SK-N-SH (cell line): ENCODE measurements around the gene GGPS1. TPM values are rescaled to one million over a fixed set of nuclear protein-coding genes. Genes with fewer than 3 reads are reported as not detected.

ENCODE experiments used
- CTCF ChIA-PET: fragments of 300-600, 350-600 bp; formaldehyde crosslinking; extraction: SDS; loops from one replicate; lab custom pipeline; 2021; lab: Yijun Ruan, JAX
- POLR2A ChIA-PET: fragments of 350-600 bp; sonication (Branson Sonifier 250); formaldehyde crosslinking; extraction: SDS; loops from one replicate; lab custom pipeline; 2020; ENCODE audit warnings: antibody characterized with exemption, inconsistent platforms; lab: Yijun Ruan, JAX
- DNase-seq: peaks from one replicate; pipeline ENCODE4 v3.0.0; 2012
- H2AFZ ChIP-seq: fragments of 200-600 bp; sonication (generic); 2 replicates; pipeline ENCODE4 v1.8.1; 2016; ENCODE audit warnings: antibody characterized with exemption, mild to moderate bottlenecking, low read depth
- H3F3A ChIP-seq: fragments of 200-600 bp; sonication (generic); replicated peaks from 2 replicates; pipeline ENCODE3; 2016; ENCODE audit warnings: antibody characterized with exemption, mild to moderate bottlenecking; ENCODE audit not compliant: insufficient read depth
- H3K27ac ChIP-seq, 2 experiments: fragments of 200-500 bp in 1 of 2; fragments of 200-600 bp in 1 of 2; sonication (Bioruptor generic) in 1 of 2; sonication (generic), shearing (Covaris generic) in 1 of 2; 2 replicates each; pipeline versions ENCODE4 v1.5.1 to v1.6.1; 2014 to 2016; ENCODE audit warnings: low read depth in 2 of 2, inconsistent platforms in 1 of 2, low read length in 1 of 2, mild to moderate bottlenecking in 1 of 2, mixed read lengths in 1 of 2
- H3K27me3 ChIP-seq: fragments of 200-600 bp; sonication (generic), shearing (Covaris generic); 2 replicates; pipeline ENCODE4 v1.6.1; 2016; ENCODE audit warnings: mixed run types; ENCODE audit not compliant: insufficient read depth
- H3K36me3 ChIP-seq, 2 experiments: fragments of 200-500 bp in 1 of 2; fragments of 200-600 bp in 1 of 2; sonication (Bioruptor generic) in 1 of 2; sonication (generic) in 1 of 2; replicated peaks in 1 of 2; 2 replicates each; pipeline versions ENCODE3 to v1.5.1; 2014 to 2016; ENCODE audit warnings: low read length in 1 of 2, mild to moderate bottlenecking in 1 of 2; ENCODE audit not compliant: insufficient read depth in 2 of 2, control insufficient read depth in 1 of 2
- H3K4me1 ChIP-seq, 2 experiments: fragments of 200-500 bp in 1 of 2; fragments of 200-600 bp in 1 of 2; sonication (Bioruptor generic) in 1 of 2; sonication (generic), shearing (Covaris generic) in 1 of 2; 2 replicates each; pipeline versions ENCODE4 v1.5.1 to v1.6.1; 2014 to 2016; ENCODE audit warnings: low read depth in 1 of 2, low read length in 1 of 2, mixed run types in 1 of 2; ENCODE audit not compliant: insufficient read depth in 2 of 2, control insufficient read depth in 1 of 2
- H3K4me2 ChIP-seq: fragments of 200-600 bp; sonication (generic), shearing (Covaris generic); 2 replicates; pipeline ENCODE4 v1.6.1; 2017; ENCODE audit warnings: mixed run types
- H3K4me3 ChIP-seq, 2 experiments: fragments of 200-500 bp in 1 of 2; fragments of 200-600 bp in 1 of 2; sonication (Bioruptor generic) in 1 of 2; sonication (generic), shearing (Covaris generic) in 1 of 2; 2 replicates each; pipeline versions ENCODE4 v1.5.1 to v1.8.1; 2014 to 2016; ENCODE audit warnings: low read depth in 2 of 2, inconsistent platforms in 1 of 2, low read length in 1 of 2, mild to moderate bottlenecking in 1 of 2, mixed read lengths in 1 of 2, moderate library complexity in 1 of 2
- H3K79me2 ChIP-seq: fragments of 200-600 bp; sonication (generic); 2 replicates; pipeline ENCODE4 v1.8.1; 2017; ENCODE audit warnings: mild to moderate bottlenecking; ENCODE audit not compliant: insufficient read depth
- H3K9ac ChIP-seq: fragments of 200-600 bp; sonication (generic); 2 replicates; pipeline ENCODE4 v1.6.1; 2017; ENCODE audit warnings: mixed run types
- H3K9me2 ChIP-seq: fragments of 200-600 bp; sonication (generic); 2 replicates; pipeline ENCODE4 v1.6.1; 2017; ENCODE audit warnings: mixed run types
- H3K9me3 ChIP-seq: fragments of 200-600 bp; sonication (generic); 2 replicates; pipeline ENCODE4 v1.6.1; 2017; ENCODE audit warnings: mixed run types, mild to moderate bottlenecking, moderate library complexity
- H4K20me1 ChIP-seq: fragments of 200-600 bp; sonication (generic); 2 replicates; pipeline ENCODE4 v1.6.1; 2017; ENCODE audit warnings: mild to moderate bottlenecking, mixed run types; ENCODE audit not compliant: insufficient read depth
- CHD2 ChIP-seq: fragments of 150-350 bp; IDR thresholded peaks from 2 replicates; pipeline ENCODE4 v1.6.1; 2018; ENCODE audit warnings: low read length; ENCODE audit not compliant: partially characterized antibody
- ELF1 ChIP-seq: IDR thresholded peaks from 2 replicates; pipeline ENCODE4 v1.4.0; 2012
- FOSL2 ChIP-seq: IDR thresholded peaks from 2 replicates; pipeline ENCODE4 v1.4.0; 2012; ENCODE audit warnings: low read depth, mild to moderate bottlenecking, moderate library complexity, borderline replicate concordance
- FOXM1 ChIP-seq: IDR thresholded peaks from 2 replicates; pipeline ENCODE4 v1.4.0; 2012; ENCODE audit warnings: low read depth, mild to moderate bottlenecking
- GABPA ChIP-seq: IDR thresholded peaks from 2 replicates; pipeline ENCODE4 v1.4.0; 2012; ENCODE audit warnings: low read depth, mild to moderate bottlenecking
- NFIC ChIP-seq: IDR thresholded peaks from 2 replicates; pipeline ENCODE4 v1.4.0; 2012; ENCODE audit warnings: borderline replicate concordance
- NRF1 ChIP-seq: IDR thresholded peaks from 2 replicates; pipeline ENCODE4 v1.6.1; 2012; ENCODE audit warnings: low read depth, mild to moderate bottlenecking, low read length
- POLR2AphosphoS5 ChIP-seq: IDR thresholded peaks from 2 replicates; pipeline ENCODE4 v1.6.1; 2012; ENCODE audit warnings: low read depth, low read length
- RCOR1 ChIP-seq: fragments of 150-350 bp; IDR thresholded peaks from 2 replicates; pipeline ENCODE4 v1.6.1; 2017; ENCODE audit warnings: antibody characterized with exemption, low read length
- RFX5 ChIP-seq: IDR thresholded peaks from 2 replicates; pipeline ENCODE4 v1.6.1; 2012; ENCODE audit warnings: mild to moderate bottlenecking, improper control_type of control experiment, low read length
- RXRA ChIP-seq: IDR thresholded peaks from 2 replicates; pipeline ENCODE4 v1.4.0; 2012; ENCODE audit warnings: low read depth, mild to moderate bottlenecking, borderline replicate concordance
- SIN3A ChIP-seq: IDR thresholded peaks from 2 replicates; pipeline ENCODE4 v1.6.1; 2012; ENCODE audit warnings: low read depth, mild to moderate bottlenecking, low read length, moderate library complexity, borderline replicate concordance
- SMC3 ChIP-seq: IDR thresholded peaks from 2 replicates; pipeline ENCODE4 v1.6.1; 2012; ENCODE audit warnings: low read depth, low read length, improper control_type of control experiment
- TAF1 ChIP-seq: IDR thresholded peaks from 2 replicates; pipeline ENCODE4 v1.6.1; 2012; ENCODE audit warnings: low read depth, mild to moderate bottlenecking, low read length, moderate library complexity, borderline replicate concordance
- TEAD4 ChIP-seq: IDR thresholded peaks from 2 replicates; pipeline ENCODE4 v1.4.0; 2012; ENCODE audit warnings: mild to moderate bottlenecking, borderline replicate concordance; ENCODE audit not compliant: insufficient read depth
- YY1 ChIP-seq: IDR thresholded peaks from 2 replicates; pipeline ENCODE4 v1.4.0; 2012; ENCODE audit warnings: low read depth, mild to moderate bottlenecking
- WGBS: methylation state at CpG from one replicate; pipeline ENCODE4 v1.1.6; 2017; ENCODE audit warnings: low lambda C conversion rate; 5-methylcytosine and 5-hydroxymethylcytosine counted together
- polyA plus RNA-seq, 3 experiments: library from polyadenylated mRNA; depleted of rRNA; stranded (reverse); fragments of >200 nt; gene quantifications; 2 replicates each; pipeline ENCODE4 v1.2.3, GENCODE V29; 2012
- TF ChIP-seq, protein P1 (sequence below): IDR thresholded peaks from 2 replicates; pipeline ENCODE4 v1.4.0; 2012; ENCODE audit warnings: low read depth, borderline replicate concordance
- TF ChIP-seq, protein P2 (sequence below): fragments of 200-600 bp; sonication (generic); IDR thresholded peaks from 2 replicates; pipeline ENCODE4 v1.6.1; 2017; ENCODE audit warnings: antibody characterized with exemption, mild to moderate bottlenecking, moderate library complexity

The GGPS1 gene
- polyA plus RNA-seq, 1 of the 3 experiments (the other 2 are of a cell fraction), result 15.7 TPM

DNA sequence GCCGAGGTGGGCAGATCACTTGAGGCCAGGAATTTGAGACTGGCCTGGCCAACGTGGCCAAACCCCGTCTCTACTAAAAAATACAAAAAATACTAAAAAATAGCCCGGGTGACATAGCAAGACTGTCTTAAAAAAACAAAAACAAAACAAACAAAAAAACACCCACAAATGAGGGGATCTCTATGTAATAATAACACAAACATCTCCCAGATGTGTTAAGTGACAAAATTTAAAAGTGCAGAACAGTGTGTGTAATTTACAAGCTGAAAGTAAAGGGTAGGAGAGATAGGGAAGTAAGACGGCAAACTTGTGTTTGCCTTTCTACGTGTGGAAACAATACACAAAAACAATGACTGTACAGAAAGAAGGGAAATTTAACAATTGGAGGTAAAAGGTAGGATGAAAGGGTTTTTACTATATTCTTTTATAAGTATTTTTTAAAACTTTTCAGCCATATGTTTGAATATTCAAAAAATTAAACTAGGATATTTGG is 36.7 kb upstream of the GGPS1 start:
- Histone ChIP-seq H3K4me2 (no peak overlapping the region), H2AFZ (no peak overlapping the region), H4K20me1 (peaks cover 95% of the 10 kb centered on the region), H3K9ac (no peak overlapping the region), H3K79me2 (peaks cover 98% of the 10 kb centered on the region), H3K9me3 (no peaks in the 10 kb centered on the region), H3K36me3 (peaks cover 0 to 4% of the 10 kb centered on the region in 2 experiments), H3K9me2 (no peaks in the 10 kb centered on the region), H3K4me3 (no peak overlapping the region), H3K4me1 (peaks cover 0 to 2% of the 10 kb centered on the region in 2 experiments; a peak in 2 of 4 replicates), H3K27ac (no peak overlapping the region), H3F3A (peaks cover 8% of the 10 kb centered on the region), H3K27me3 (no peaks in the 10 kb centered on the region)
- TF ChIP-seq TAF1 (no peak), NRF1 (no peak), NFIC (no peak), SMC3 (no peak), SIN3A (no peak), GABPA (no peak), POLR2AphosphoS5 (no peak), RFX5 (no peak), FOSL2 (no peak), RCOR1 (no peak), TEAD4 (no peak), RXRA (no peak), YY1 (no peak)
- TF ChIP-seq, protein P1, sequence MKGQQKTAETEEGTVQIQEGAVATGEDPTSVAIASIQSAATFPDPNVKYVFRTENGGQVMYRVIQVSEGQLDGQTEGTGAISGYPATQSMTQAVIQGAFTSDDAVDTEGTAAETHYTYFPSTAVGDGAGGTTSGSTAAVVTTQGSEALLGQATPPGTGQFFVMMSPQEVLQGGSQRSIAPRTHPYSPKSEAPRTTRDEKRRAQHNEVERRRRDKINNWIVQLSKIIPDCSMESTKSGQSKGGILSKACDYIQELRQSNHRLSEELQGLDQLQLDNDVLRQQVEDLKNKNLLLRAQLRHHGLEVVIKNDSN, result no peak
- TF ChIP-seq, protein P2, sequence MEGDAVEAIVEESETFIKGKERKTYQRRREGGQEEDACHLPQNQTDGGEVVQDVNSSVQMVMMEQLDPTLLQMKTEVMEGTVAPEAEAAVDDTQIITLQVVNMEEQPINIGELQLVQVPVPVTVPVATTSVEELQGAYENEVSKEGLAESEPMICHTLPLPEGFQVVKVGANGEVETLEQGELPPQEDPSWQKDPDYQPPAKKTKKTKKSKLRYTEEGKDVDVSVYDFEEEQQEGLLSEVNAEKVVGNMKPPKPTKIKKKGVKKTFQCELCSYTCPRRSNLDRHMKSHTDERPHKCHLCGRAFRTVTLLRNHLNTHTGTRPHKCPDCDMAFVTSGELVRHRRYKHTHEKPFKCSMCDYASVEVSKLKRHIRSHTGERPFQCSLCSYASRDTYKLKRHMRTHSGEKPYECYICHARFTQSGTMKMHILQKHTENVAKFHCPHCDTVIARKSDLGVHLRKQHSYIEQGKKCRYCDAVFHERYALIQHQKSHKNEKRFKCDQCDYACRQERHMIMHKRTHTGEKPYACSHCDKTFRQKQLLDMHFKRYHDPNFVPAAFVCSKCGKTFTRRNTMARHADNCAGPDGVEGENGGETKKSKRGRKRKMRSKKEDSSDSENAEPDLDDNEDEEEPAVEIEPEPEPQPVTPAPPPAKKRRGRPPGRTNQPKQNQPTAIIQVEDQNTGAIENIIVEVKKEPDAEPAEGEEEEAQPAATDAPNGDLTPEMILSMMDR, result no peak
- ChIA-PET POLR2A (no interaction called here), CTCF (interaction anchor here (1.0 to 1.2 kb wide), 2 partner anchors 8 to 187 kb away, joined by 3 read pairs; no protein-coding TSS in a partner anchor)
- DNase-seq, result no peak
- WGBS, result 94% methylated on average over 6 of the region's 6 CpGs

DNA sequence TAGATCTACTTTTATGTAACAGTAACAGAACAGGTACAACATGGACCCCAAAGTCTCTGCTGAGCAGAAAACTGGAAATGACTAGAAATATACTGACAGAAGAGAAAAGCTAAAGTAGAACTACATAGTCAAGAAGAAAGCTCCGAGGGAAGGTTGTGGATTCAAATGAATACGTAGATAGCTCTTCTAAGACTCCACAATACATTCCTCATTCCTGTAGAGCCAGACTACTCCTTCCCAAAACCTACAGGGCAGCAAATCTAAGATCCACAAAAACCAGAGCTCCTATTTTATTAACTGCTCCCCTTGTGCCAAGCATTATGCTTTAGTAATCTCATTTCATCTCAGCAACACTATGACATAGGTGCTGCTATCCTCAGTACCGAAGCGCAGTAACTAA is 35.6 kb upstream of the GGPS1 start:
- WGBS, result 92% methylated on average over 4 of the region's 4 CpGs
- peaks cover 0 to 2% of the 10 kb centered on the region in 2 experiments; a peak in 2 of 4 replicates for H3K4me1 ChIP-seq
- H3K27ac ChIP-seq, result no peak overlapping the region
- H3K27me3 ChIP-seq, result no peaks in the 10 kb centered on the region
- no peak overlapping the region for H3K4me3 ChIP-seq
- H4K20me1 ChIP-seq, result peaks cover 94% of the 10 kb centered on the region
- no peak overlapping the region for H2AFZ ChIP-seq
- no peaks in the 10 kb centered on the region for H3K9me3 ChIP-seq
- peaks cover 98% of the 10 kb centered on the region for H3K79me2 ChIP-seq
- TF ChIP-seq NRF1 (no peak), RCOR1 (no peak), CHD2 (no peak), RFX5 (no peak), TEAD4 (no peak), ELF1 (no peak), FOXM1 (no peak)
- no peak overlapping the region for H3K4me2 ChIP-seq
- no peaks in the 10 kb centered on the region for H3K9me2 ChIP-seq
- ChIA-PET CTCF (interaction anchor here (1.0 to 1.5 kb wide), 2 partner anchors 123 to 188 kb away, joined by 3 to 4 read pairs; no protein-coding TSS in a partner anchor), POLR2A (no interaction called here)
- H3F3A ChIP-seq, result peaks cover 8% of the 10 kb centered on the region
- H3K36me3 ChIP-seq, result peaks cover 0 to 9% of the 10 kb centered on the region in 2 experiments
- H3K9ac ChIP-seq, result no peak overlapping the region
- no peak for DNase-seq
